Keratinocyte (primary cell): Measurements from ENCODE around the gene SLIT3. TPM values are rescaled to one million over a fixed set of nuclear protein-coding genes. Genes with fewer than 3 reads are reported as not detected.

Experiments used
- DNase-seq: peaks from one replicate; pipeline ENCODE4 v3.0.0-alpha.2; 2011; ENCODE audit warnings: low read depth, missing footprints, low spot score
- FAIRE-seq: peaks from 2 replicates; lab custom pipeline; 2011; peaks lifted over from hg19 to GRCh38; lab: Jason Lieb, UNC
- H2AFZ ChIP-seq: 2 replicates; pipeline ENCODE4 v1.6.0; 2012; ENCODE audit warnings: low read length, control low read depth, inconsistent platforms; ENCODE audit not compliant: control insufficient read depth
- H3K27ac ChIP-seq: 2 replicates; pipeline ENCODE4 v1.5.1; 2011; ENCODE audit warnings: low read length; ENCODE audit not compliant: control insufficient read depth, insufficient read depth
- H3K27me3 ChIP-seq: 3 replicates; pipeline ENCODE4 v1.6.0; 2011; ENCODE audit warnings: low read length; ENCODE audit not compliant: control insufficient read depth, insufficient read depth; ENCODE audit errors: extremely low read depth
- H3K36me3 ChIP-seq, 2 experiments: 2 replicates in 1 of 2; 3 replicates in 1 of 2; pipeline ENCODE4 v1.5.1; 2011; ENCODE audit warnings: low read length in 2 of 2, mild to moderate bottlenecking in 1 of 2; ENCODE audit not compliant: control insufficient read depth in 2 of 2, insufficient read depth in 2 of 2; ENCODE audit errors: extremely low read depth in 1 of 2
- H3K4me1 ChIP-seq: 3 replicates; pipeline ENCODE4 v1.5.1; 2011; ENCODE audit warnings: low read length; ENCODE audit not compliant: control insufficient read depth, insufficient read depth; ENCODE audit errors: extremely low read depth
- H3K4me2 ChIP-seq: 3 replicates; pipeline ENCODE4 v1.6.0; 2011; ENCODE audit warnings: low read depth, low read length; ENCODE audit not compliant: control insufficient read depth, insufficient read depth; ENCODE audit errors: extremely low read depth
- H3K4me3 ChIP-seq, 3 experiments: fragments of 200-600 bp in 1 of 3; sonication (generic) in 1 of 3; 2 replicates in 2 of 3; 3 replicates in 1 of 3; pipeline ENCODE4 v1.5.1; 2011 to 2016; ENCODE audit warnings: low read length in 3 of 3, mild to moderate bottlenecking in 3 of 3, control low read depth in 2 of 3, inconsistent platforms in 1 of 3, low read depth in 1 of 3, mixed read lengths in 1 of 3, mixed run types in 1 of 3, moderate library complexity in 1 of 3; ENCODE audit not compliant: control insufficient read depth in 2 of 3, insufficient read depth in 2 of 3; ENCODE audit errors: extremely low read depth in 1 of 3
- H3K79me2 ChIP-seq: 2 replicates; pipeline ENCODE4 v1.6.0; 2012; ENCODE audit warnings: low read length; ENCODE audit not compliant: control insufficient read depth, insufficient read depth
- H3K9ac ChIP-seq: 3 replicates; pipeline ENCODE4 v1.6.0; 2011; ENCODE audit warnings: low read length; ENCODE audit not compliant: control insufficient read depth, insufficient read depth; ENCODE audit errors: extremely low read depth
- H3K9me1 ChIP-seq: 3 replicates; pipeline ENCODE4 v1.6.0; 2011; ENCODE audit warnings: low read length; ENCODE audit not compliant: control insufficient read depth, insufficient read depth; ENCODE audit errors: extremely low read depth
- H3K9me3 ChIP-seq: 2 replicates; pipeline ENCODE4 v1.5.1; 2012; ENCODE audit warnings: low read depth, low read length; ENCODE audit not compliant: control insufficient read depth
- H4K20me1 ChIP-seq: 3 replicates; pipeline ENCODE4 v1.6.0; 2011; ENCODE audit warnings: low read length; ENCODE audit not compliant: control insufficient read depth, insufficient read depth; ENCODE audit errors: extremely low read depth
- CTCF ChIP-seq, 3 experiments: IDR thresholded peaks in 1 of 3; conservative IDR thresholded peaks in 1 of 3; optimal IDR thresholded peaks in 1 of 3; 2 replicates in 2 of 3; 3 replicates in 1 of 3; pipeline versions ENCODE3 to v1.5.1; 2011; ENCODE audit warnings: low read length in 3 of 3, mild to moderate bottlenecking in 3 of 3, moderate library complexity in 2 of 3, control low read depth in 1 of 3, inconsistent platforms in 1 of 3; ENCODE audit not compliant: insufficient read depth in 2 of 3; ENCODE audit errors: extremely low read depth in 1 of 3
- EZH2 ChIP-seq: IDR thresholded peaks from one replicate; pipeline ENCODE4 v1.6.1; 2012; ENCODE audit warnings: inconsistent platforms, mild to moderate bottlenecking, low read length, moderate library complexity
- dilution Hi-C: fragments of 300-500 bp; cut with MboI; formaldehyde crosslinking; loops from one replicate; pipeline ENCODE4 v1.7.0; 2020; ENCODE audit warnings: low sequenced_read_pairs; ENCODE audit not compliant: extremely low pct_ligation_motif_present
- polyA plus RNA-seq, 5 experiments: library from polyadenylated mRNA; depleted of rRNA in 3 of 5; stranded (reverse) in 3 of 5; stranded (forward) in 1 of 5; unstranded in 1 of 5; fragments of >200 nt; gene quantifications; 1 replicate in 1 of 5; 2 replicates in 3 of 5; 3 replicates in 1 of 5; pipeline versions ENCODE4 v1.2.1 to v1.2.3, GENCODE V29; 2011 to 2012; ENCODE audit warnings: missing spikeins in 2 of 5, low read depth in 1 of 5, low replicate concordance in 1 of 5

SLIT3 gene
- polyA plus RNA-seq, 1 donor (not counting 4 experiments of a cell fraction or from before 2014, with no cell fraction given), result 2.4 TPM

- Histone ChIP-seq H3K9me3 (no peaks in the 10 kb centered on the region), H3K27ac (no peak overlapping the region), H3K27me3 (no peaks in the 10 kb centered on the region), H3K4me2 (no peak overlapping the region), H3K79me2 (no peaks in the 10 kb centered on the region), H3K36me3 (no peaks in the 10 kb centered on the region), H2AFZ (no peak overlapping the region), H4K20me1 (no peaks in the 10 kb centered on the region), H3K4me1 (no peaks in the 10 kb centered on the region), H3K4me3 (no peak overlapping the region), H3K9ac (no peak overlapping the region), H3K9me1 (no peaks in the 10 kb centered on the region)
- FAIRE-seq, result no peak
- no peak for DNase-seq
- dilution Hi-C loops, result no loop called here
- TF ChIP-seq CTCF (optimal IDR thresholded peaks at IDR 0.05 in 1 of 3, IDR thresholded peaks at IDR 0.05 in 1 of 3, conservative IDR thresholded peaks at IDR 0.05 in 1 of 3; ENCODE audit: extremely low read depth in 1 of 3, insufficient read depth in 2 of 3, low read length in 3 of 3) (no peak), EZH2 (no peak)
These were observed 273.4 kb downstream of the SLIT3 start for GRCh38 chr5:169027501-169028061.

- H3K9me1 ChIP-seq, result no peaks in the 10 kb centered on the region
- FAIRE-seq (no peak), DNase-seq (no peak)
- TF ChIP-seq CTCF (optimal IDR thresholded peaks at IDR 0.05 in 1 of 3, IDR thresholded peaks at IDR 0.05 in 1 of 3, conservative IDR thresholded peaks at IDR 0.05 in 1 of 3; ENCODE audit: extremely low read depth in 1 of 3, insufficient read depth in 2 of 3, low read length in 3 of 3) (no peak), EZH2 (no peak)
- H3K27ac ChIP-seq, result no peak overlapping the region
- no peaks in the 10 kb centered on the region for H3K9me3 ChIP-seq
- H3K4me1 ChIP-seq, result no peaks in the 10 kb centered on the region
- no peaks in the 10 kb centered on the region for H3K27me3 ChIP-seq
- no peak overlapping the region for H3K4me2 ChIP-seq
- no peak overlapping the region for H3K9ac ChIP-seq
- H2AFZ ChIP-seq, result no peak overlapping the region
- H3K4me3 ChIP-seq, result no peak overlapping the region
- dilution Hi-C loops, result no loop called here
- H3K36me3 ChIP-seq, result no peaks in the 10 kb centered on the region
- no peaks in the 10 kb centered on the region for H4K20me1 ChIP-seq
- H3K79me2 ChIP-seq, result no peaks in the 10 kb centered on the region
These were observed 275.4 kb downstream of the SLIT3 start for GRCh38 chr5:169025491-169025890.
